Loucy (cell line): Measurements from ENCODE around the gene PRMT3.

Source experiments
- EZH2phosphoT487 ChIP-seq: fragments of 200-600 bp; IDR thresholded peaks from 2 replicates; pipeline ENCODE4 v1.6.1; 2018; ENCODE audit warnings: antibody characterized with exemption, mild to moderate bottlenecking, moderate library complexity, borderline replicate concordance
- TF ChIP-seq, protein P1 (sequence below): fragments of 200-600 bp; sonication (generic); conservative IDR thresholded peaks from 2 replicates; pipeline ENCODE4 v1.5.1; 2014; ENCODE audit warnings: mild to moderate bottlenecking, antibody characterized with exemption, low read length

DNA sequence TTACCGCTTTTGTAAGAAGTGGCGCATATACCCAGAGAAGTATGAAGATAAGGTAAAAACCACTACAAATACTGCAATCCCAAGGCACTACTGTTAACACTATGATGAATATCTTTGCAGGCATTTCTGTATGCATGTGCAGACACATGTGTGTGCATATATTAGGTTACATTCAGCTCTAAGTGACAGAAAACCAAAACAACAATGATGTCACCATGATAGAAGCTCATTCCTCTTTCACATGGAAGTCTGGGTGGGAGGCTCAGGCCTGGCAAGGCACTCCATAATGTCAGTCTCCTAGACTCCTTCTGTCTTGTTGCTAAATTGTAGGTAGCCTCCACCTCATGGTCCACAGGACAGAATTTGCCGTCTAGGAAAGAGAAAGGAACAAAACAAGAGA lies 148.8 kb downstream of the PRMT3 start:
- TF ChIP-seq, protein P1, sequence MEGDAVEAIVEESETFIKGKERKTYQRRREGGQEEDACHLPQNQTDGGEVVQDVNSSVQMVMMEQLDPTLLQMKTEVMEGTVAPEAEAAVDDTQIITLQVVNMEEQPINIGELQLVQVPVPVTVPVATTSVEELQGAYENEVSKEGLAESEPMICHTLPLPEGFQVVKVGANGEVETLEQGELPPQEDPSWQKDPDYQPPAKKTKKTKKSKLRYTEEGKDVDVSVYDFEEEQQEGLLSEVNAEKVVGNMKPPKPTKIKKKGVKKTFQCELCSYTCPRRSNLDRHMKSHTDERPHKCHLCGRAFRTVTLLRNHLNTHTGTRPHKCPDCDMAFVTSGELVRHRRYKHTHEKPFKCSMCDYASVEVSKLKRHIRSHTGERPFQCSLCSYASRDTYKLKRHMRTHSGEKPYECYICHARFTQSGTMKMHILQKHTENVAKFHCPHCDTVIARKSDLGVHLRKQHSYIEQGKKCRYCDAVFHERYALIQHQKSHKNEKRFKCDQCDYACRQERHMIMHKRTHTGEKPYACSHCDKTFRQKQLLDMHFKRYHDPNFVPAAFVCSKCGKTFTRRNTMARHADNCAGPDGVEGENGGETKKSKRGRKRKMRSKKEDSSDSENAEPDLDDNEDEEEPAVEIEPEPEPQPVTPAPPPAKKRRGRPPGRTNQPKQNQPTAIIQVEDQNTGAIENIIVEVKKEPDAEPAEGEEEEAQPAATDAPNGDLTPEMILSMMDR = no peak
- TF ChIP-seq EZH2phosphoT487 = no peak
